Parathyroid adenoma (tissue), 2 donors: ENCODE measurements around the gene CAMKMT.
A peak's percentile ranks its signal among the peaks of the same experiment; 100 is the strongest.

ENCODE experiments used
- H2AFZ ChIP-seq: fragments of 300-600 bp; sonication (generic); one replicate; pipeline ENCODE4 v1.7.0; 2017; ENCODE audit warnings: antibody characterized with exemption, mild to moderate bottlenecking
- H3K27ac ChIP-seq: fragments of 300-600 bp; sonication (generic); one replicate; pipeline ENCODE4 v1.7.0; 2017
- H3K27me3 ChIP-seq: fragments of 300-600 bp; sonication (generic); one replicate; pipeline ENCODE4 v1.7.0; 2017; ENCODE audit warnings: low read length; ENCODE audit not compliant: control insufficient read depth, insufficient read depth
- H3K36me3 ChIP-seq: fragments of 300-600 bp; sonication (generic); one replicate; pipeline ENCODE4 v1.7.0; 2017; ENCODE audit warnings: low read length; ENCODE audit not compliant: control insufficient read depth, insufficient read depth
- H3K4me1 ChIP-seq: fragments of 300-600 bp; sonication (generic); one replicate; pipeline ENCODE4 v1.7.0; 2017; ENCODE audit warnings: control low read depth
- H3K4me2 ChIP-seq: fragments of 300-600 bp; sonication (generic); one replicate; pipeline ENCODE4 v1.7.0; 2017; ENCODE audit warnings: low read length
- H3K4me3 ChIP-seq: fragments of 300-600 bp; sonication (generic); one replicate; pipeline ENCODE4 v1.7.0; 2017; ENCODE audit warnings: low read depth, low read length
- H3K79me2 ChIP-seq: fragments of 300-600 bp; sonication (generic); one replicate; pipeline ENCODE4 v1.7.0; 2017; ENCODE audit warnings: control low read depth
- H3K9ac ChIP-seq: fragments of 300-600 bp; sonication (generic); one replicate; pipeline ENCODE4 v1.7.0; 2017; ENCODE audit warnings: mild to moderate bottlenecking
- H3K9me3 ChIP-seq: fragments of 300-600 bp; sonication (generic); one replicate; pipeline ENCODE4 v1.7.0; 2017; ENCODE audit warnings: low read length; ENCODE audit not compliant: control insufficient read depth
- CTCF ChIP-seq: fragments of 300-600 bp; sonication (generic); IDR thresholded peaks from one replicate; pipeline ENCODE4 v1.7.0; 2017; ENCODE audit warnings: antibody characterized with exemption, mild to moderate bottlenecking
- donor health status: primary hyperparathyroidism.

CAMKMT gene

GRCh38 chr2:44615950-44616518 is 254.3 kb downstream of the CAMKMT start:
- H3K4me1 ChIP-seq, result peaks cover 3% of the 10 kb centered on the region
- no peaks in the 10 kb centered on the region for H3K36me3 ChIP-seq
- H3K9ac ChIP-seq, result no peak overlapping the region
- no peak overlapping the region for H3K4me2 ChIP-seq
- H3K79me2 ChIP-seq, result no peaks in the 10 kb centered on the region
- peak; percentile 14 for TF ChIP-seq CTCF
- H3K27ac ChIP-seq, result no peak overlapping the region
- peak overlapping the region; percentile 55 for H2AFZ ChIP-seq
- H3K4me3 ChIP-seq, result no peak overlapping the region
- H3K27me3 ChIP-seq, result no peaks in the 10 kb centered on the region
- no peaks in the 10 kb centered on the region for H3K9me3 ChIP-seq

GRCh38 chr2:44616667-44617155 is 255.0 kb downstream of the CAMKMT start:
- Histone ChIP-seq H3K79me2 (no peaks in the 10 kb centered on the region), H3K27ac (no peak overlapping the region), H3K4me1 (peaks cover 3% of the 10 kb centered on the region)

GRCh38 chr2:44618251-44619023 is 256.7 kb downstream of the CAMKMT start:
- TF ChIP-seq CTCF, result no peak
- H3K79me2 ChIP-seq, result no peaks in the 10 kb centered on the region
- H3K9ac ChIP-seq, result no peak overlapping the region
- no peak overlapping the region for H3K27ac ChIP-seq
- H3K9me3 ChIP-seq, result no peaks in the 10 kb centered on the region
- H3K4me3 ChIP-seq, result no peak overlapping the region
- no peak overlapping the region for H3K4me2 ChIP-seq
- no peak overlapping the region for H2AFZ ChIP-seq
- H3K36me3 ChIP-seq, result no peaks in the 10 kb centered on the region
- peaks cover 3% of the 10 kb centered on the region for H3K4me1 ChIP-seq
- no peaks in the 10 kb centered on the region for H3K27me3 ChIP-seq

More at GRCh38 chr2:44616667-44617155, 255.0 kb downstream of the CAMKMT start:
- Histone ChIP-seq H2AFZ (no peak overlapping the region), H3K9ac (no peak overlapping the region), H3K4me3 (no peak overlapping the region), H3K36me3 (no peaks in the 10 kb centered on the region), H3K27me3 (no peaks in the 10 kb centered on the region), H3K4me2 (no peak overlapping the region), H3K9me3 (no peaks in the 10 kb centered on the region)
- no peak for TF ChIP-seq CTCF

GRCh38 chr2:44620189-44620990 is 258.6 kb downstream of the CAMKMT start:
- H3K27ac ChIP-seq, result no peak overlapping the region
- peaks cover 3% of the 10 kb centered on the region for H3K4me1 ChIP-seq
- H3K9me3 ChIP-seq, result no peaks in the 10 kb centered on the region
- H3K9ac ChIP-seq, result no peak overlapping the region
- TF ChIP-seq CTCF, result no peak
- no peaks in the 10 kb centered on the region for H3K79me2 ChIP-seq
- no peak overlapping the region for H3K4me3 ChIP-seq
- no peaks in the 10 kb centered on the region for H3K36me3 ChIP-seq
- no peak overlapping the region for H2AFZ ChIP-seq
- H3K27me3 ChIP-seq, result no peaks in the 10 kb centered on the region
- H3K4me2 ChIP-seq, result no peak overlapping the region
